HEK293T (cell line): Measurements from ENCODE around the gene SHANK3.

ENCODE experiments used
- FOXA1 ChIP-seq: fragments of 450-650 bp; IDR thresholded peaks from 2 replicates; pipeline ENCODE4 v1.6.1; 2016; ENCODE audit warnings: mild to moderate bottlenecking
- L3MBTL2 ChIP-seq: fragments of 450-650 bp; conservative IDR thresholded peaks from 2 replicates; pipeline ENCODE4 v1.6.1; 2016; ENCODE audit warnings: mild to moderate bottlenecking
- SP1 ChIP-seq: fragments of 450-650 bp; IDR thresholded peaks from 2 replicates; pipeline ENCODE4 v1.6.1; 2017
- ZNF384 ChIP-seq: fragments of 450-650 bp; IDR thresholded peaks from 2 replicates; pipeline ENCODE4 v1.6.1; 2016

DNA sequence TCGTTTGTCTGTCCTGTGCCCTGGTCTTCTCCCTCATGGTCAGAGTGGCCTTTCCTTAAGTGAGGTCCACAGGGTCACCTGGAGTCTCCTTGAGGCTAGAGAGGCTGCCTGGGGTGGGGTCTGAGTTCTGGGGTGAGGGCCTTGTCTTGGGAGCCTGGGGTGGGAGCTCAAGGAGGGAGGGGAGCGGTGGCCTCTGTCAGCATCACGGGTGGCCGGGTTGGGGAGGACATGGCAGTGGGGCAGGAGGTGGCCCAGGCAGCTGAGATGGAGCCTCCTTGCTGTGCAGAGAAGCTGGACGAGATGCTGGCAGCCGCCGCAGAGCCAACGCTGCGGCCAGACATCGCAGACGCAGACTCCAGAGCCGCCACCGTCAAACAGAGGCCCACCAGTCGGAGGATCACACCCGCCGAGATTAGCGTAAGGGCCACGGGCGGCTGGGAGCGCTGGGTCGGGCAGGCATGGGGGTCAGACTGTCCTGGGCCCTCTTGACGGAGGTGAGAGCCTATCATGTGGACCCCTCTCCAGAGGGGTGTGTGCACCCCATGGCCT is 42.1 kb downstream of the SHANK3 start:
- TF ChIP-seq SP1 = no peak
- TF ChIP-seq FOXA1 = no peak
- no peak for TF ChIP-seq L3MBTL2
- no peak for TF ChIP-seq ZNF384
